SJCRH30 (cell line): Measurements from ENCODE around the gene PPIE. TPM values are rescaled to one million over a fixed set of nuclear protein-coding genes. Genes with fewer than 3 reads are reported as not detected.
"Not testable (repeated sequence)": the region's sequence is repeated elsewhere in the genome, so short reads cannot be mapped to it uniquely, and the experiment has no call there.

Experiments used
- DNase-seq, 2 experiments: peaks; one replicate each; pipeline ENCODE4 v3.0.0-alpha.2; 2015 to 2020
- H3K27ac ChIP-seq: fragments of 250-450 bp; sonication (Bioruptor Pico); 2 replicates; pipeline ENCODE4 v1.5.1; 2020; ENCODE audit warnings: mild to moderate bottlenecking, moderate library complexity
- H3K27me3 ChIP-seq: fragments of 250-450 bp; sonication (Bioruptor Pico); 2 replicates; pipeline ENCODE4 v1.5.1; 2020; ENCODE audit warnings: mild to moderate bottlenecking, moderate library complexity
- H3K36me3 ChIP-seq: fragments of 250-450 bp; sonication (Bioruptor Pico); 2 replicates; pipeline ENCODE4 v1.5.1; 2020; ENCODE audit warnings: mild to moderate bottlenecking, moderate library complexity
- H3K4me1 ChIP-seq: fragments of 250-450 bp; sonication (Bioruptor Pico); 2 replicates; pipeline ENCODE4 v1.5.1; 2020; ENCODE audit warnings: mild to moderate bottlenecking, moderate library complexity
- H3K4me3 ChIP-seq: fragments of 250-450 bp; sonication (Bioruptor Pico); 2 replicates; pipeline ENCODE4 v1.5.1; 2020; ENCODE audit warnings: mild to moderate bottlenecking, moderate library complexity
- H3K9me3 ChIP-seq: fragments of 250-450 bp; sonication (Bioruptor Pico); replicated peaks from 2 replicates; pipeline ENCODE4 v1.5.1; 2020; ENCODE audit warnings: mild to moderate bottlenecking, moderate library complexity
- total RNA-seq: library from RNA; depleted of rRNA; stranded (reverse); fragments of >200 nt; shearing (Covaris generic); gene quantifications from 2 replicates; pipeline ENCODE4 v1.2.3, GENCODE V29; 2014

The PPIE gene
- total RNA-seq, 1 experiment from 2014 or later, result 64.0 TPM

DNA sequence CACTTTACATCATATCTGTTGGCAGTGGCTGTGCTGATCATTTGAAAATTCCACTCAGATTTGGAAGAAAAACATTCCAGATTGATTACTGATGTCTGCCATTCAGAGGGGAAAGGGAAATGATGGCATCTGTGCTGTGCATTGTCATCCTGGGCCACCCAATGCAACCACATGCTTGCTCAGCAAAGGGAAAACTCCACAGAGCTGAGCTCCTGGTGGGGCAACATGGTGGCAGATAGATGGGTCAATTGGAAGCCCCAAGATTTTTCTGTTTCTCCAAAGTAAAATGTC, 20.7 kb downstream of the PPIE start:
- no peak overlapping the region for H3K27ac ChIP-seq
- no peaks in the 10 kb centered on the region for H3K4me1 ChIP-seq
- H3K36me3 ChIP-seq, result peaks cover 14% of the 10 kb centered on the region
- no peak overlapping the region for H3K4me3 ChIP-seq
- no peaks in the 10 kb centered on the region for H3K9me3 ChIP-seq
- H3K27me3 ChIP-seq, result no peaks in the 10 kb centered on the region
- no peak for DNase-seq

DNA sequence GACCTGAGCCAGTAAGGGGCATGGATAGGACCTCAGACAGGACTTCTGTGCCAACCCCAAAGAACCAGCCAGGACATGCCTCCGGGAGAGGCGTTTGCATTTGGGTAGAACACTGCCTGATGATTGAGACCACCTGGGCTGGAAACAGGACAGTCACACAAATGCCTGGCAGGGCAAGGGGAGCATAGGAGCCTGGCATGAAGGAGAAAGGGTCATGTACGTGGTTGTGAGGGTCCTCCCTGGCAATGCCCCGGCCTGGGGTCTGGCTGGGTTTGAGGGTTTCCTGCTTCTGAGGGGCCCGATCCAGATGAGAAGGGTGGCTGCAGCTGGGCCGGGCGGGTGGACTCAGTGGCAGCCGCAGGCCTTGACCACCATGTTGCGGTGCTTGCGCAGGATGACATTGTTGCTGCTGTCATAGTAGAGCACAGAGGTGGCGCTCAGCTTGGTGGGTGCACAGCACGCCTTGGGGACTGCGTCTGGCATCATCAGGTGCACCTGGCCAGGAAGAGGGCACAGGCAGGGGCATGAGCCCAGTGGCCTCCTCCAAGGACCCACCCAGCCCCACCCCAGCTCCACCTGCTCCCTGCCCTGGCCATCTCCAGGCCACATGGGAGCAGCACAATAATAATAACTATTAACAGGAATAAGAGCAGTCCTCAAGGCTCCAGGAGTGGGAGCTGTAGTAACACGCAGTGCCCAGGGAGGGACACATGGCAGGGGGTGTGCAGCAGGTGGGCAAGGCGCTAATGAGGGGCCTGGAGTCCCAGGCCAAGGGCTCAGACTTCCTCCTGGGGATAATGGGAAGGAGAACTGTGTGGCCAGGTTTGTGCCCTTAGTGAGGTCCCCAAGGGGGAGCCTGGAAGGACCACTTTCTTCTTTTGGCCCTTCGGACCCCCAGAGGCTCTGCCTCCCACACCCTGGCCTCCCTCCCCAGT, 21.7 kb downstream of the PPIE start:
- Histone ChIP-seq H3K36me3 (peaks cover 7% of the 10 kb centered on the region; the same call in 1 of the 2 replicates), H3K27me3 (no peaks in the 10 kb centered on the region), H3K4me3 (no peak overlapping the region), H3K4me1 (no peaks in the 10 kb centered on the region), H3K9me3 (no peaks in the 10 kb centered on the region), H3K27ac (no peak overlapping the region)
- no peak for DNase-seq

DNA sequence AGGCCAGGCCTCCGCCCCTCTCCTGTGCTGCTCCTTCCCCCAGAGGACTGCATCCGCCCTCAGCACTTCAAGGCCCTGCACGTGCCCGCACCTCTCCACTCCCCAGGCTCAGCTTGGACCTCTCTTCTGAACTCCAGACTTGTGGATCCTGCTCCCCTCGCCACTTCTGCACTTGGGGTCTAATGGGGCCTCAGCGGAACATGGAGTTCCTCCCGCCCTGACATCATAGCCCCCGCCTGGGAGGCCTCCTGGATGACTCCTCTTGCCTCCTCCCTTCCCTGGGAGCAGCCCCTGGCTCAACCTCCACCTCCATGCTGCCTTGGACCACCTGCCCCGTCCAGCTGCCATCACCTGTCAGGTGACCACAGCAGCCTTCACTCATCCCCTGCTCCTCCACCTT, 22.3 kb downstream of the PPIE start:
- H3K9me3 ChIP-seq, result no peaks in the 10 kb centered on the region

DNA sequence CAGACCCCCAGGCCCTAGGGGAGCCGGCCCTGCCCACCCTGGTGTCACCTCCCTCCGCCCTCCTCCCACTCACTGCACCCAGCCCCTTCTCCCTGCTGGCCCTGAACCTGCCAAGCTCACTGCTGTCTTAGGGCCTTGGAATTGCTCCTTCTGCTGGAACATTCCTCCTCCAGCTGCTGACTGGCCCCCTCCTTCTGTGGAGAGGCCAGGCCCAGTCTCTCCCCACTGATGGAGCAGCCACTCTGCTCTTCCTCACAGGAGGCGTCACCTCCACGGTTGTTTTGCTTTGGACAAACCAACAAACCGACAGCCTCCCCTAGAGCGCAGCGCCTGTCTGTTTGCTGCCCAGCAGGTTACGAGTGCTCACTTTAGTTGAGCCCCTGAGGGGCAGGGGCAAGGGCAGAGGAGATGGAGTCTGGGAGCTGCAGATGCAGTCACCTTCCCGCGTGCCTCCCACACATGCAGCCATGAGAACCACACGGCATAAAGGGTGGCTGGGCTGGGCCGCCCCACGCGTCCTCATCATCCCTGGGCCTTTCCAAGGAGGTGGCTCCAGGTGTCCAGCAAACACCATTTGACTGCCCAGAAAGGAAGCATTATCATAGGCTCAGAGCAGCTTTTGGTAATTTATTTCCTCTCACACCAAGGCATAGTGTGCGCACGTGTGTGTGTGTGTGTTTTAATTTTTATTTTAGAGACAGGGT, 23.0 kb downstream of the PPIE start:
- no peak for DNase-seq
- Histone ChIP-seq H3K4me3 (no peak overlapping the region), H3K4me1 (no peaks in the 10 kb centered on the region), H3K27ac (no peak overlapping the region), H3K9me3 (no peaks in the 10 kb centered on the region), H3K36me3 (peaks cover 7% of the 10 kb centered on the region; the same call in 1 of the 2 replicates), H3K27me3 (no peaks in the 10 kb centered on the region)

More for the DNA sequence above, 22.3 kb downstream of the PPIE start:
- H3K36me3 ChIP-seq, result peaks cover 7% of the 10 kb centered on the region; the same call in 1 of the 2 replicates
- H3K4me1 ChIP-seq, result no peaks in the 10 kb centered on the region
- no peak overlapping the region for H3K4me3 ChIP-seq
- DNase-seq, result no peak
- H3K27me3 ChIP-seq, result no peaks in the 10 kb centered on the region
- no peak overlapping the region for H3K27ac ChIP-seq

DNA sequence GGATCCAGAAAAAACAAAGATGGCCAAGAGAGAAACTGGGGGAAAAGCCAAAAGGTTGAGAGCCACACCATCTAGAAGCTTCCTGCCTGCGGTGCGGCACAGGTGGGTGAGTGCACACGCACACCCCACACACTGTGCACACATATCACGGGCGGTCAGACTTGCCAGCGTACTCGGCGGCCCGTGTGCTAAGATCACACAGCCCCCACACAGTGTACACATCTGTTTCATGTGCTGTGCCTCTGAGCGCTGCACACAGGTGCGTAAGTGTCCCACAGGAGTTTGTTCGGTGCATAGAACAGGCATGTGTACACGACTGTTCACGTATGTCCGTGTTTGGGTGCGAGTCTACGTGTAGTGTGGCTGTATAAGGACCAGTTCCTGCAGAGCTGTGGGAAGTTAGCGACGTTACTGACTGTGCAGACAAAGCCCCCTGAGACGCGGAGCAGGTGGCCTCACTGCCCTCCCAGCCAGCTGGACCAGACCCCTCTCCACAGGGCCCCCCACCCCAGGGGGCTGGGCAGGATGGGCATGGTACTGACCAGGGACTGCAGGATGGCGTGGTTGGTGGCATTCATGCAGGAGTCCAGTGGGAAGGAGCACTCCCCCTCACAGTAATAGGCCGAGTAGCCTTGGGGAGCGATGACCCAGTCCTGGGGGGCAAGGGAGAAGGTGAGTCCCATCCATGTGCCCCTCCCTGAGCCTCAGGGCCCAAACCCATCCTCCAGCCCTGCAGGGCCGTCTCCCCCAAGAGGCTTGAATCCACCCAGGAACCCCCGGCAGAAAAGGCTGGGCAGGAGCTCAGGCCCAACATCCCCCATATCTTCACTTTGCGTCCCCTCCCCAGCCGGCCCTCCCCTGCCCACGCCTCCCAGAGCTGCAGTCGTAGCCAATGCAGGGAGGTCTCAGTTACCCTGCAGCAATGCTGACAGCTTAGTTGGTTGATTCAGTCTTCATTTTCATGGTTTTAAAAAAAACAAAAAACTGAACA, 24.2 kb downstream of the PPIE start:
- H3K27ac ChIP-seq, result no peak overlapping the region
- no peak overlapping the region for H3K4me3 ChIP-seq
- H3K4me1 ChIP-seq, result no peaks in the 10 kb centered on the region
- DNase-seq, result no peak
- 0 out of 2 replicates have a peak, but pooled peaks cover 1% of the 10 kb centered on the region for H3K36me3 ChIP-seq
- H3K9me3 ChIP-seq, result no peaks in the 10 kb centered on the region
- H3K27me3 ChIP-seq, result no peaks in the 10 kb centered on the region

DNA sequence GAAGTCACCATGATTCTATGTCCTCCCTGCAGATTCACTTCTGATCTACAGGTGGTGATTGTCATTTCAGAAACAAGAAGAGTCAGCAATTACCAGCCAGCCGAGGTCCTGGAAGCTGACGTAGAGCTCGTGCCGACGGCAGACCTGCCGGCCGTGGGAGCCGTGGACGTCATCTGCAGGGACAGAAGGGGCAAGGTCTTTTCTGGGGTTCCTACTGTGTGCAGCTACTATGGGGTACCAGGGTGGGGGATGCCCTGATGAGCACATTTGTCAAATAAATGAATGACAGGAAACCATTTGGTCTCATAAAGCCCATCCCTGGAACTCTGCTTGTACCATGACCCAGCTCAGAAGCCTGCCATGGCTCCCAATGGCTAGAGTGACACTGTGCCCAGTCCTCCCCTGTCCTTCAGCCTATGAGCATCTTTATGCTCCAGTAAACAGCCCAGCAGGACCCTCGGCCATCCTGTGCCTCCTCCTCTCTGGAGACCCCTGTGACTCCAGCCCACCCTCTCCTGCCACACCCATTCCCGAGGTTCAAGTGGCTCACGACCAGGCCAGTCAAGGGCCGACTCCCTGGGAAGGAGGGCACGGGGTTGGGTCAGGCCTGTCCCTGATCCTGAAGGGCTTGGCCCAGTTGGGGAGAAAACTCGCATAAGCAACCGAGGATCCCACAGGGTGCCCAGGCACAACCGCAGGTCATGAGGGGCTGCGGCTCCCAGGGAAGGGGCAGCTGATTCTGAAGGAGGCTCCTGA, 25.1 kb downstream of the PPIE start:
- not testable (repeated sequence) for H3K36me3 ChIP-seq, H3K9me3 ChIP-seq, H3K27me3 ChIP-seq, DNase-seq, H3K27ac ChIP-seq, H3K4me1 ChIP-seq, H3K4me3 ChIP-seq

DNA sequence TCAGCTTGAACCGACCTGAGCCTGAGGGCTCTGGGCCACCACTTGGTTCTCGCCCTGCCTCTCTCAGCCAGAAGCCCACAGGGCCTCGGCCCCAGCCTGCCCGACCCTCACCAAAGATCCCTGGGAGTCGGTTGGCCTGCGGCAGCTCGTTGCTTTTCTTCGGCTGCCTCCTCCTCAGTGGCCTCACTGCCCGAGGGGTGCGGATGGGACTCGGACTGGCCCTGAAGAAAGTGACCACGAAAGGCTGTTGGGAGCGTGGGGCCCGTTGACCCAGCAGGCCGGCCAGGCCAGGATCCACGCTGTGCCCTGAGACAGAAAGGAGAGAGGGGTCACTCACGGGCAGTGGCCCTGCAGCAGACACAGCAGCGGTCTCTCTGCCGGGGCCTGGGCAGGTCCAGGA, 25.8 kb downstream of the PPIE start:
- not testable (repeated sequence) for H3K4me3 ChIP-seq, H3K9me3 ChIP-seq, H3K4me1 ChIP-seq, DNase-seq, H3K36me3 ChIP-seq, H3K27ac ChIP-seq, H3K27me3 ChIP-seq

DNA sequence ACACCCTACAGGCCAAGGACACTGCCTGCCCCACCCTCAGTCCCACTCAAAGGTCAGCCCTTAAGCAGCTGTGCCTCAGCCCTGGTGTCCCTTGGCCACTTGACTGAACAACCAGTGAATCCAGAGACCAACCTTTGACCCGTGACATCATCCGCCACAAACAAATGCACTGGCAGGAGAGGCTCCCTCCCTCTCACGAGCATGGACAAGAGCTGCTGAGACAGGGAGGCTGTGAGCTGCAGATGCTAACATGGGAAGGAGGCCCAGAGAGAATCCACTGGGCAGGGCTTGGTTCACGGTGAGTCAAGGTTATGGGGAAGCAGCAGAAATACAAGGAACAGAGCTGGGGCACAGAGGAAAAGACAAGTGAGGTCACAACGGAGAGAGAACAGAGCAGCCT, 27.8 kb downstream of the PPIE start:
- DNase-seq, H3K9me3 ChIP-seq, H3K27me3 ChIP-seq, H3K4me3 ChIP-seq, H3K36me3 ChIP-seq, H3K27ac ChIP-seq, H3K4me1 ChIP-seq: not testable (repeated sequence)

DNA sequence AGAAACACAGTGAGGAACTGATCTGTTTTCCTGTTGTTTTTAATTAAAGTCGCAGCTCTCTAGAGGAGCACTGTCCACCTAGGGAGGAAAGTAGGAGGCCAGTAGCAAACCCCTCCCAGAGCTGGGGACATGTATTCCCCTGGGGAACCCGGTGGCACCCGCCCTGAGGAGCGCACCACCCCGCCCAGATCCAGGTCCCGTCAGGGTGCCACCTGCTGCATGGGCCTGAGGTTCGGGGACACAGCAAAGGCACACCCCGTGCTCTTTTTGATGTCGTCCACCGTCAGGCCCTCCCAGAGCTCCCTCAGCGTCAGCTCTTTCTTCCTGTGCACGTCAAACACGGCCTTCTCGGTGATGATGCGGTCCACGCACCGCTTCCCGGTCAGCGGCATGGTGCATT, 30.8 kb downstream of the PPIE start:
- DNase-seq, H3K4me3 ChIP-seq, H3K9me3 ChIP-seq, H3K27me3 ChIP-seq, H3K27ac ChIP-seq, H3K4me1 ChIP-seq, H3K36me3 ChIP-seq: not testable (repeated sequence)

DNA sequence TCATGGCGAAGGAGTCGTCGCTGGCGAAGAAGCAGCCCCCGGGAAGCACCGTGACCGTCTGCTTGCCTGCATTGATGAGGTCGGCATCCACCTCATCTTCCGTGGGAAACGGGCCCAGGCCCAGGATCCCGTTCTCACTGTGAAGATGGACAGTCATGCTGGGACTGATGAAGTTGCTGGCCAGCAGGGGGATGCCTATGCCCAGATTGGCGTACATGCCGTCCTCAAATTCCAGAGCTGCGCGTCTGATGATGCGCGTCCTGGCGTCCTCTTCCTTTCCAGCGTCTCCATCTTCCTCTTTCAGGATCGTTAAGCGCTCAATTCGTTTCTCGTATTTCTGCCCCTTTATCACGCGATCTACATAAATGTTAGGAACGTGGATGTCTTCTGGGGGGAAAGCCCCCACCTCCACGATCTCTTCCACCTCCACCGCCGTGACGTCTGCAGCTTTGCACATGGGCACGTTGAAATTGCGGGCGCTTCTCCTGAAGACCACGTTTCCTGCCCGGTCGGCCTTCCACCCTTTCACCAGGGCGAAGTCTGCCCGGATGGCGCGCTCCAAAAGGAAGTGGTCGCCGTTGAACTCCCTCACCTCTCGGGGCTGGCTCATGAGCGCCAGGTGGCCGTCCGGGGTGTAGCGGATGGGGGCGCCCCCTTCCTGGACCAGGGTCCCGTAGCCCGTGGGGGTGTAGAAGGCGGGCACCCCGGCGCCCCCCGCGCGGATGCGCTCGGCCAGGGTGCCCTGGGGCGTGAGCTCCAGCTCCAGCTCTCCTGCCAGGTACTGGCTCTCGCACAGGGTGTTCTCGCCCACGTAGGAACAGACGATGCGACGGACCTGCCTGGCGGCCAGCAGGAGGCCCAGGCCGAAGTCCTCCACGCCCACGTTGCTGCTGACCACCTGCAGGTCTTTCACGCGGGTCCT, 31.7 kb downstream of the PPIE start:
- not testable (repeated sequence) for H3K9me3 ChIP-seq, H3K27ac ChIP-seq, H3K4me1 ChIP-seq, H3K4me3 ChIP-seq, DNase-seq, H3K27me3 ChIP-seq, H3K36me3 ChIP-seq

DNA sequence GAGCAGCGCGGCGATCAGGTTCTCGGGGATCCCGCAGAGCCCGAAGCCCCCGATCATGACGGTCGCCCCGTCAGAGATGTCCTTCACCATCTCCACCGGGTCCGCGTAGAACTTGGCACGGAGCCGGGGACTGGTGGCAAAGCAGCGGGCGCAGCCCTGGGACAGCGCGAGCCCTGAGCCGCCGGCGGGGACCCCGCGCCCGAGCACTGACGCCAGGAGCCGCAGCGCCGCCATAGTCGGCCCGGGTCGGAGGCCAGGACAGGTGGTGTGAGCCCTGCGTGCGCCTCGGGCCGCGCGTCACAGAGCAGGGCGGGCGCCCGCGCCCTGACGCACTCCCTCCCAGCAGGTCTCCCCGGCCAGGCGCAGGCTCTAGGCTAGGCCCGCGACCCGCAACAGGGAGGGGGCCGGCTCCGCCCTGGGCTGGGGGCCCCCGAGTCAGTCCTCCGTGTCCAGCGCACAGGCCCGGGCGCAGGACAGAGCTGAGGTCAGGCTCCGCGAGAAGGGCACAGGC, 32.4 kb downstream of the PPIE start, which contains the start of gene OXCT2:
OXCT2 (minus strand) TSS at position 327 of the 511 bp plus-strand sequence; CDS start at position 234, 93 bp downstream.
- H3K36me3 ChIP-seq, H3K27ac ChIP-seq, H3K4me3 ChIP-seq, H3K9me3 ChIP-seq, H3K27me3 ChIP-seq, H3K4me1 ChIP-seq, DNase-seq: not testable (repeated sequence)

DNA sequence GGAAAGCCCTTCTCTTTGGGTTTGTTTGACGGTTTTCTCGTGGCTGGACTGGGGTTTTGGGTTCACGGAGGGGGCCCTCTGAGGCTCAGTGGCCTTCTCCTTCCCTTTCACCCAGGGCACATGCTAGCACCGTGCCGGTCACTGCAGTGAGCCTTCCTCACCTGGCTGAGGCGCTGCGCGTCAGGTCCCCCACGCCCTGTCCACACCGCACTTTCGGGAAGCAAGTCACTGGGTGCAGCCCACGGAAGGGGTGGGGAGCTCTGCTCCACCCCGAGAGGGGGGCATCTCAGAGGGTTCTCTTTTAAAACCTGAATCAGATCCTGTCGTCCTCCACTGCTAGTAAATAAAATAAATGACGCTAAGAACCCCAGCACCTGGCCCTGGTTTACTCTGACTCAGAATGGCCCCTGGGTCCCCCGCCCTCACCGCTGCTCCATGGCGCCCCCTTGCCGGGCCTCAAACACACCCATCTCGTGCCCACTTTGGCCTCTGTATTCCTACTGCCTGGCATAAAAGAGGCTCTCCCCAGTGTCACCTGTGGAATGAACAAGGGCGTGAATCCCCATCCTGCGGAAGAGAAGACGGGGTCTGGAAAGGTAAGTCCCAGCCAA, 34.8 kb downstream of the PPIE start:
- H3K27ac ChIP-seq, H3K27me3 ChIP-seq, H3K36me3 ChIP-seq, H3K9me3 ChIP-seq, DNase-seq, H3K4me3 ChIP-seq: not testable (repeated sequence)
- H3K4me1 ChIP-seq, result peaks cover 15% of the 10 kb centered on the region

DNA sequence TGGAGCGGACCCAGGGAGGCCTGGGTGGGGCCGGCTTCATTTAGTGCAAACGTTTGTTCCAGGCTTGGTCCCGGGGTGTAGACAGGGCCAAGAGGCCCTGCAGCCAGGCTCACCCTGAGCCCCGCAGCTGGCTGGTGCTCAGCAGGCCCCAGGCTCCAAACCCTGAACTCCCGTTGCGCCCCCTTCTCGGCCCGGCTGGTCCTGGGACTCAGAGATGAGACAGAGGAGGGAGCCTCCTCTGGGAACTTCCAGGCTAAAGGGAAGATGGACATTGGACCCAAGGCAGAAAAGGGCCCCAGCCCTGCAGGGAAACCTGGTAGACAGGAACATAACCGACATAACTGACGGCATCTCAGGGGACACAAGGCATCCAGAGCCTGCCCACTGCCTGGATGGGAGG, 36.5 kb downstream of the PPIE start:
- not testable (repeated sequence) for H3K36me3 ChIP-seq, H3K27me3 ChIP-seq, H3K4me3 ChIP-seq, DNase-seq, H3K9me3 ChIP-seq, H3K27ac ChIP-seq
- peaks cover 15% of the 10 kb centered on the region for H3K4me1 ChIP-seq
